Measurements from ENCODE around the gene KCNJ6. TPM values are rescaled to one million over a fixed set of nuclear protein-coding genes. Genes with fewer than 3 reads are reported as not detected.

KCNJ6 gene
- total RNA-seq, 1 experiment from 2014 or later = not detected

DNA sequence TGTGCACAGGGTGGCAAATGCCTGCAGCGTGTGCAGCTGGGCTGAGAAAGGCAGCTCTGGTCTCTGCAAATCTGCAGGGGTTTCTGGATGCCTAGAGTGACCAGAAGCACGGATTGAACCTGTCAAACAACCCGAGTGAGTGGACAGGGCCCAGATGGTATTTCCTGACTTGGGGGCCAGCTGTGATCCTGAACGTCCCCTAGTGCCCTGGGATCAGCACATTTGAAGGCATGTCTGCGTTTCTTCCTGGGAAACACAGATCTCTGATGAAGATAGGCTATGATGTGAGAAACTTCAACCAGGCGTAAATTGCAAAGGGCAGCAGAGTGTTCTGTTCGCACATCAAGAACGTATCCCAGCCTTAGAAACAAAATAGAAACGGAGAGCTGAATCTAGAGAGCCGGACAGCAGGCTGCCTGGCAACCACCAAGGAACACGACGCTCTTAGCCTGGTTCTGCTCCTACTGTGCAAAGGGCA, 163.1 kb downstream of the KCNJ6 start:
- DNase-seq = no peak
- no peak overlapping the region for H3K4me3 ChIP-seq (ENCODE audit: low read depth, low read length)
- peaks cover 6% of the 10 kb centered on the region for H3K9me3 Mint-ChIP-seq (ENCODE audit: unreplicated experiment)
- intact Hi-C loops (cut with micrococcal nuclease; ENCODE audit: unreplicated experiment) = loop anchor here (5.0 kb wide), 1 partner anchor 51 kb away; no protein-coding TSS in a partner anchor
- H3K4me3 Mint-ChIP-seq (ENCODE audit: unreplicated experiment) = no peak overlapping the region
- no peaks in the 10 kb centered on the region for H3K36me3 ChIP-seq (ENCODE audit: control insufficient read depth, insufficient read depth, low read length)
- H3K4me1 ChIP-seq = peaks cover 20% of the 10 kb centered on the region
- no peaks in the 10 kb centered on the region for H3K27me3 Mint-ChIP-seq (ENCODE audit: insufficient read depth, unreplicated experiment)
- no peaks in the 10 kb centered on the region for H3K27me3 ChIP-seq (replicated peaks; ENCODE audit: control insufficient read depth, insufficient read depth, low read length)
- no peak for TF ChIP-seq CTCF (IDR thresholded peaks at IDR 0.05; ENCODE audit: insufficient read depth in 1 of 2, low read depth in 1 of 2, low read length in 1 of 2, severe bottlenecking in 1 of 2, unreplicated experiment in 1 of 2)
- no peaks in the 10 kb centered on the region for H3K36me3 Mint-ChIP-seq (ENCODE audit: insufficient read depth, unreplicated experiment)
- H3K9me3 ChIP-seq = no peaks in the 10 kb centered on the region
- peaks cover 23% of the 10 kb centered on the region for H3K4me1 Mint-ChIP-seq (ENCODE audit: low read depth, unreplicated experiment)
- no peak overlapping the region for H3K27ac Mint-ChIP-seq (ENCODE audit: unreplicated experiment)
- ChIA-PET POLR2A (no interaction called here), CTCF (no interaction called here)
- no TSS peak for BruUV-seq (replicated peaks)

DNA sequence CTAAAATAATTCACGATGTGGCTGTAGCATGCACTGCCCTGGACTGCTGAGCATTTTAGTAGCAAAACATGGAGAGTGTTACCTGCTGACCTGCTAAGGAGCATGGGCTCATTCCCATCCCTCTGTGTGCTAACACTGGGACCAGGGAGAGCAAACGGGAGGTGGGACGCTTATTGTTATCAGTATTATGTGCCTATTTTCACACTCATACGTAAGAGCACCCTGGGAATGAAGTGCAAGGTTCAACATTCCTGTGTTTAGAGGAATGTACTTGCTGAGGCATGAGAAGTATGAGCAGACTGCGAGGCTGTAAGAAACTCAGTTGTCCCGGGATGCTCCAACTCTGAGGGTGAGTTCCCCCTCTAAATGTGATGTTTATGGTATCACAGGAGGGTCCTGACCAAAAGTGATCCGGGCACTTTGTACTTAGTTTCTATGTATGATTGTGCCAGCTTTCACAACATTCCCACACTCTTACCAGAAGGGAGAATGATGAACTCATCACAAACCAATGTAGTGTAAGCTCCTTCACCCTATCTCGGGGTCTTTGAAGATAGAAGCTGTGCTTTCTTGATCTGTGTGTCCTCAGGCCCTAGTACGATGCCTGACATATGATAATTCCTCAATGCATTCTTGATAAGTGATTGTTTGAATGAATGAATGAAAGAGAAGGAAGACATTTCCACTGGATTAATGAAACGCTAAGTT, 164.8 kb downstream of the KCNJ6 start:
- Mint-ChIP-seq H3K27ac (ENCODE audit: unreplicated experiment) (peak overlapping the region; percentile 86), H3K9me3 (ENCODE audit: unreplicated experiment) (peaks cover 6% of the 10 kb centered on the region), H3K27me3 (ENCODE audit: insufficient read depth, unreplicated experiment) (no peaks in the 10 kb centered on the region), H3K36me3 (ENCODE audit: insufficient read depth, unreplicated experiment) (no peaks in the 10 kb centered on the region), H3K4me3 (ENCODE audit: unreplicated experiment) (peak overlapping the region; percentile 33), H3K4me1 (ENCODE audit: low read depth, unreplicated experiment) (peaks cover 34% of the 10 kb centered on the region)
- TF ChIP-seq CTCF (IDR thresholded peaks at IDR 0.05; ENCODE audit: insufficient read depth in 1 of 2, low read depth in 1 of 2, low read length in 1 of 2, severe bottlenecking in 1 of 2, unreplicated experiment in 1 of 2) = no peak
- H3K4me1 ChIP-seq = peaks cover 20% of the 10 kb centered on the region
- POLR2A ChIA-PET = no interaction called here
- no peaks in the 10 kb centered on the region for H3K9me3 ChIP-seq
- DNase-seq = peak; percentile 63 to 77
- H3K4me3 ChIP-seq (ENCODE audit: low read depth, low read length) = no peak overlapping the region
- H3K36me3 ChIP-seq (ENCODE audit: control insufficient read depth, insufficient read depth, low read length) = no peaks in the 10 kb centered on the region
- intact Hi-C loops (cut with micrococcal nuclease; ENCODE audit: unreplicated experiment) = loop anchor here (5.0 kb wide), 1 partner anchor 49 kb away; no protein-coding TSS in a partner anchor
- BruUV-seq (replicated peaks) = TSS peak; percentile 81
- H3K27me3 ChIP-seq (replicated peaks; ENCODE audit: control insufficient read depth, insufficient read depth, low read length) = no peaks in the 10 kb centered on the region
- CTCF ChIA-PET = interaction anchor here (0.7 kb wide), 1 partner anchor 39 kb away, joined by 4 read pairs; no protein-coding TSS in a partner anchor

GRCh38 chr21:37749132-37749531, 167.1 kb downstream of the KCNJ6 start:
- Histone ChIP-seq H3K4me1 (peaks cover 20% of the 10 kb centered on the region), H3K36me3 (ENCODE audit: control insufficient read depth, insufficient read depth, low read length) (no peaks in the 10 kb centered on the region), H3K9me3 (no peaks in the 10 kb centered on the region), H3K4me3 (ENCODE audit: low read depth, low read length) (no peak overlapping the region), H3K27me3 (replicated peaks; ENCODE audit: control insufficient read depth, insufficient read depth, low read length) (no peaks in the 10 kb centered on the region)
- Mint-ChIP-seq H3K36me3 (ENCODE audit: insufficient read depth, unreplicated experiment) (no peaks in the 10 kb centered on the region), H3K9me3 (ENCODE audit: unreplicated experiment) (peaks cover 6% of the 10 kb centered on the region), H3K4me3 (ENCODE audit: unreplicated experiment) (no peak overlapping the region), H3K27me3 (ENCODE audit: insufficient read depth, unreplicated experiment) (no peaks in the 10 kb centered on the region), H3K27ac (ENCODE audit: unreplicated experiment) (no peak overlapping the region), H3K4me1 (ENCODE audit: low read depth, unreplicated experiment) (peaks cover 34% of the 10 kb centered on the region)
- CTCF ChIA-PET = no interaction called here
- POLR2A ChIA-PET = no interaction called here
- no peak for TF ChIP-seq CTCF (IDR thresholded peaks at IDR 0.05; ENCODE audit: insufficient read depth in 1 of 2, low read depth in 1 of 2, low read length in 1 of 2, severe bottlenecking in 1 of 2, unreplicated experiment in 1 of 2)
- intact Hi-C loops (cut with micrococcal nuclease; ENCODE audit: unreplicated experiment) = no loop called here
- no peak for DNase-seq
- no TSS peak for BruUV-seq (replicated peaks)

Data from Caco-2 (cell line).